IMR-90 (cell line): ENCODE data around the gene ZRSR2. TPM values are rescaled to one million over a fixed set of nuclear protein-coding genes. Genes with fewer than 3 reads are reported as not detected.

ENCODE experiments used
- ATAC-seq: fragments of 200-7000 bp; cut with Tn5 transposase; 2 replicates; pipeline ENCODE4 v1.9.1; 2020; ENCODE audit warnings: low read depth, mild to moderate bottlenecking, moderate library complexity
- BruUV-seq: library from RNA; stranded (reverse); fragments of 400-500 nt; replicated peaks from 2 replicates; lab custom pipeline; 2021; lab: Mats Ljungman, UMichigan
- CTCF ChIA-PET: fragments of 300-600 bp; formaldehyde crosslinking; extraction: SDS; loops from one replicate; lab custom pipeline; 2021; ENCODE audit warnings: antibody characterized with exemption; lab: Yijun Ruan, JAX
- POLR2A ChIA-PET: fragments of 300-600 bp; sonication (Branson Sonifier 250); formaldehyde crosslinking; loops from one replicate; lab custom pipeline; 2022; ENCODE audit warnings: antibody characterized with exemption; ENCODE audit not compliant: unreplicated experiment; lab: Charles Lee
- DNase-seq: peaks from one replicate; pipeline ENCODE4 v3.0.0; 2013
- H2AFZ ChIP-seq: replicated peaks from 2 replicates; pipeline ENCODE3; 2013; ENCODE audit warnings: low read length, mild to moderate bottlenecking; ENCODE audit not compliant: poor library complexity
- H2AK5ac ChIP-seq: 2 replicates; pipeline ENCODE4 v1.6.1; 2013; ENCODE audit warnings: low read depth, low read length, inconsistent platforms
- H2AK9ac ChIP-seq: replicated peaks from 2 replicates; pipeline ENCODE3; 2013; ENCODE audit warnings: mild to moderate bottlenecking, low read depth, low read length, moderate library complexity; ENCODE audit not compliant: poor library complexity
- H2BK120ac ChIP-seq: 2 replicates; pipeline ENCODE4 v1.6.1; 2013; ENCODE audit warnings: low read depth, low read length, inconsistent platforms
- H2BK15ac ChIP-seq: 3 replicates; pipeline ENCODE4 v1.6.1; 2013; ENCODE audit warnings: low read depth, low read length, inconsistent platforms
- H2BK20ac ChIP-seq: 2 replicates; pipeline ENCODE4 v1.6.1; 2013; ENCODE audit warnings: low read depth, mild to moderate bottlenecking, inconsistent platforms, low read length, moderate library complexity
- H2BK5ac ChIP-seq: 2 replicates; pipeline ENCODE4 v1.6.1; 2013; ENCODE audit warnings: mild to moderate bottlenecking, low read depth, low read length, inconsistent platforms; ENCODE audit not compliant: poor library complexity, severe bottlenecking
- H3K14ac ChIP-seq: replicated peaks from 2 replicates; pipeline ENCODE4 v1.6.1; 2013; ENCODE audit warnings: low read depth, low read length, inconsistent platforms
- H3K18ac ChIP-seq: 2 replicates; pipeline ENCODE4 v1.6.1; 2013; ENCODE audit warnings: low read depth, low read length, control low read depth
- H3K23ac ChIP-seq: 2 replicates; pipeline ENCODE4 v1.6.1; 2013; ENCODE audit warnings: low read depth, low read length, inconsistent platforms
- H3K27ac ChIP-seq: 2 replicates; pipeline ENCODE4 v1.5.1; 2013; ENCODE audit warnings: mild to moderate bottlenecking, control low read depth, low read length; ENCODE audit not compliant: insufficient read depth
- H3K27me3 ChIP-seq: 2 replicates; pipeline ENCODE4 v1.6.1; 2013; ENCODE audit warnings: low read length; ENCODE audit not compliant: control insufficient read depth, insufficient read depth
- H3K36me3 ChIP-seq: 2 replicates; pipeline ENCODE4 v1.6.1; 2013; ENCODE audit warnings: low read length, mixed read lengths; ENCODE audit not compliant: control insufficient read depth, insufficient read depth
- H3K4ac ChIP-seq: 2 replicates; pipeline ENCODE4 v1.6.1; 2013; ENCODE audit warnings: low read depth, low read length, inconsistent platforms
- H3K4me1 ChIP-seq: 2 replicates; pipeline ENCODE4 v1.6.1; 2013; ENCODE audit warnings: low read length, mixed read lengths; ENCODE audit not compliant: control insufficient read depth, insufficient read depth
- H3K4me2 ChIP-seq: 2 replicates; pipeline ENCODE4 v1.6.1; 2013; ENCODE audit warnings: low read depth, mild to moderate bottlenecking, control low read depth, low read length, moderate library complexity
- H3K4me3 ChIP-seq: 2 replicates; pipeline ENCODE4 v1.5.1; 2013; ENCODE audit warnings: low read depth, mild to moderate bottlenecking, control low read depth, low read length, moderate library complexity; ENCODE audit not compliant: insufficient read depth
- H3K56ac ChIP-seq: 2 replicates; pipeline ENCODE4 v1.6.1; 2013; ENCODE audit warnings: low read length, inconsistent platforms; ENCODE audit not compliant: insufficient read depth; ENCODE audit errors: extremely low read depth
- H3K79me1 ChIP-seq, 2 experiments: 2 replicates each; pipeline ENCODE4 v1.6.1; 2013; ENCODE audit warnings: low read length in 2 of 2, inconsistent platforms in 1 of 2, low read depth in 1 of 2
- H3K9ac ChIP-seq: 2 replicates; pipeline ENCODE4 v1.6.1; 2013; ENCODE audit warnings: low read depth, low read length, control low read depth
- H3K9me1 ChIP-seq: 2 replicates; pipeline ENCODE4 v1.6.1; 2013; ENCODE audit warnings: low read length, inconsistent platforms; ENCODE audit not compliant: insufficient read depth
- H3K9me3 ChIP-seq: 2 replicates; pipeline ENCODE4 v1.6.1; 2013; ENCODE audit warnings: low read length; ENCODE audit not compliant: control insufficient read depth, insufficient read depth
- H4K20me1 ChIP-seq: 2 replicates; pipeline ENCODE4 v1.6.1; 2013; ENCODE audit warnings: low read length, inconsistent platforms; ENCODE audit not compliant: insufficient read depth
- H4K5ac ChIP-seq: 2 replicates; pipeline ENCODE4 v1.6.1; 2013; ENCODE audit warnings: mild to moderate bottlenecking, low read depth, low read length, control low read depth
- H4K8ac ChIP-seq, 2 experiments: 2 replicates each; pipeline ENCODE4 v1.6.1; 2013; ENCODE audit warnings: low read depth in 2 of 2, low read length in 2 of 2, control low read depth in 1 of 2, inconsistent platforms in 1 of 2
- H4K91ac ChIP-seq: 2 replicates; pipeline ENCODE4 v1.6.1; 2013; ENCODE audit warnings: low read depth, low read length, inconsistent platforms; ENCODE audit not compliant: insufficient read depth
- CHD1 ChIP-seq: IDR thresholded peaks from 2 replicates; pipeline ENCODE4 v1.6.1; 2012; ENCODE audit warnings: low read depth, low read length, improper control_type of control experiment
- ELK1 ChIP-seq: fragments of 150-350 bp; IDR thresholded peaks from 2 replicates; pipeline ENCODE4 v1.6.1; 2016; ENCODE audit warnings: low read depth, mild to moderate bottlenecking, low read length, moderate library complexity, borderline replicate concordance
- FOS ChIP-seq: fragments of 150-350 bp; IDR thresholded peaks from 2 replicates; pipeline ENCODE4 v1.6.1; 2016; ENCODE audit warnings: low read depth, low read length
- MAFK ChIP-seq: IDR thresholded peaks from 2 replicates; pipeline ENCODE4 v1.6.1; 2012; ENCODE audit warnings: low read depth, low read length, improper control_type of control experiment
- MAZ ChIP-seq: IDR thresholded peaks from 2 replicates; pipeline ENCODE4 v1.6.1; 2012; ENCODE audit warnings: low read depth, mild to moderate bottlenecking, low read length, improper control_type of control experiment, moderate library complexity, borderline replicate concordance
- MXI1 ChIP-seq: IDR thresholded peaks from 2 replicates; pipeline ENCODE4 v1.6.1; 2012; ENCODE audit warnings: low read depth, mild to moderate bottlenecking, low read length, moderate library complexity, borderline replicate concordance
- NFE2L2 ChIP-seq: fragments of 150-350 bp; IDR thresholded peaks from 2 replicates; pipeline ENCODE4 v1.6.1; 2016; ENCODE audit warnings: low read depth, mild to moderate bottlenecking, low read length
- POLR2A ChIP-seq: IDR thresholded peaks from 2 replicates; pipeline ENCODE4 v1.6.1; 2012; ENCODE audit warnings: mild to moderate bottlenecking, low read depth, low read length
- RAD21 ChIP-seq: IDR thresholded peaks from 2 replicates; pipeline ENCODE4 v1.6.1; 2012; ENCODE audit warnings: low read length, improper control_type of control experiment
- SMC3 ChIP-seq: fragments of 150-350 bp; IDR thresholded peaks from 2 replicates; pipeline ENCODE4 v1.6.1; 2016; ENCODE audit warnings: low read depth, mild to moderate bottlenecking, antibody characterized with exemption, low read length, moderate library complexity
- WGBS, 2 experiments: methylation state at CpG; one replicate each; pipeline versions ENCODE4 v1.1.5 to v1.1.7; 2013; ENCODE audit warnings: missing lambda C conversion rate in 2 of 2; ENCODE audit not compliant: insufficient read length in 1 of 2; ENCODE audit errors: extremely low coverage in 2 of 2; 5-methylcytosine and 5-hydroxymethylcytosine counted together
- dilution Hi-C: fragments of 300-500 bp; cut with HindIII; formaldehyde crosslinking; loops from one replicate; pipeline ENCODE4 v1.14.3; 2018; ENCODE audit warnings: low sequenced_read_pairs; ENCODE audit not compliant: unreplicated experiment
- in situ Hi-C: fragments of 300-500 bp; cut with MboI; formaldehyde crosslinking; loops from 3 replicates; pipeline ENCODE4 v1.14.3; 2019; ENCODE audit warnings: low sequenced_read_pairs, inconsistent platforms, mixed read lengths
- intact Hi-C: fragments of 100-400 bp; cut with micrococcal nuclease; formaldehyde crosslinking; loops from 2 replicates; pipeline ENCODE4 v1.10.0; 2022
- polyA plus RNA-seq, 3 experiments: library from polyadenylated mRNA; depleted of rRNA; stranded (reverse); fragments of >200 nt; gene quantifications; 2 replicates each; pipeline ENCODE4 v1.2.3, GENCODE V29; 2012; ENCODE audit warnings: low replicate concordance in 1 of 3
- total RNA-seq: library from RNA; depleted of rRNA; stranded (reverse); fragments of >200 nt; gene quantifications from 2 replicates; pipeline ENCODE4 v1.2.3, GENCODE V29; 2012

The ZRSR2 gene
- total and polyA plus RNA-seq, 2 of the 4 experiments (the other 2 are of a cell fraction): 4.7 to 11.3 TPM

DNA sequence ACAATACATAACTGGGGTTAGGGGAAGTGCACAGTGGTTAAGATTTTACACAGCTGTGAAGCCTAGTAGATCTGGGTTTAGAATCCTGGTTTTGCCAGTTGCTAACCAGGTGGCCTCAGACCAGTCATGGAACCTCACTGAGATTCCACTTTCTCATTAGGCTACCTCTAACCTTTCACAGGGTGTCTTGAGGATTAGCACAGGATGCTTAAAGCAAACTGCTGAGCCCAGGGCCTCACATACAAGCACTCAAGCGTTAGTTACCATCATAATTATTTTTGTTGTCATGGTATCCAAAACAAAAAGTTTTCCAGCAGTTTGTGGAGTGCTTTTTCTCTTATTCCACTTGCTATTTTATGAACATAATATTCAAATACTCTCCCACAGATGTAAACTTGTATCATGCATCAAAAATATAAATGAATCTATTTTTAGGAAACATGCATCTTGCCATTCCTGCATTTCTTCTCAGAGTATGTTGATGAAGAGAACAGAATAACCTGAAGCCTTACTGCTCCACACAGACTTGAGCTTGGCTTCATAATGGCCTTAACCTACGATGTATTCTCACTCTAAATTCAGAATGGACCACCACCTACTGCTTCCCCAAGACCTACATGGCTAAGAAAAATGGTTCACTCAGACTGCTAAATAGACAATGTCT, 51.7 kb downstream of the ZRSR2 start:
- no peaks in the 10 kb centered on the region for H3K9me3 ChIP-seq
- H2AK9ac ChIP-seq: no peak overlapping the region
- H3K36me3 ChIP-seq: peaks cover 5% of the 10 kb centered on the region
- no peak overlapping the region for H3K4me2 ChIP-seq
- H3K9me1 ChIP-seq: no peaks in the 10 kb centered on the region
- no peak overlapping the region for H2BK15ac ChIP-seq
- peaks cover 0 to 13% of the 10 kb centered on the region in 2 experiments; a peak in 3 of 4 replicates for H3K79me1 ChIP-seq
- intact Hi-C loops (no loop called here), dilution Hi-C loops (no loop called here), in situ Hi-C loops (no loop called here)
- no peaks in the 10 kb centered on the region for H3K27me3 ChIP-seq
- H3K4me1 ChIP-seq: no peaks in the 10 kb centered on the region
- no peaks in the 10 kb centered on the region; the same call in 1 of the 2 replicates for H4K20me1 ChIP-seq
- no peak overlapping the region for H2AFZ ChIP-seq
- no peak overlapping the region for H4K5ac ChIP-seq
- H3K4ac ChIP-seq: no peak overlapping the region
- no peak overlapping the region for H2BK5ac ChIP-seq
- no peak overlapping the region for H3K9ac ChIP-seq
- H3K27ac ChIP-seq: no peak overlapping the region
- no peak overlapping the region for H3K14ac ChIP-seq
- no TSS peak for BruUV-seq
- no peak for ATAC-seq
- DNase-seq: no peak
- no CpG with 5 or more reads among the region's 2 CpGs for WGBS, 2 experiments
- no peak overlapping the region for H2BK120ac ChIP-seq
- no peak overlapping the region for H3K4me3 ChIP-seq
- H2AK5ac ChIP-seq: no peak overlapping the region
- no peak overlapping the region for H2BK20ac ChIP-seq
- TF ChIP-seq RAD21: no peak
- no peak for TF ChIP-seq CHD1
- TF ChIP-seq ELK1: no peak
- no peak for TF ChIP-seq SMC3
- no peak for TF ChIP-seq POLR2A
- TF ChIP-seq NFE2L2: no peak
- TF ChIP-seq MXI1: no peak
- no peak for TF ChIP-seq MAFK
- TF ChIP-seq MAZ: no peak
- no peak for TF ChIP-seq FOS
- H4K8ac ChIP-seq: no peak overlapping the region
- ChIA-PET CTCF (no interaction called here), POLR2A (no interaction called here)
- H3K23ac ChIP-seq: no peak overlapping the region
- no peak overlapping the region for H4K91ac ChIP-seq
- H3K56ac ChIP-seq: no peak overlapping the region
- no peak overlapping the region for H3K18ac ChIP-seq
